NB4 (cell line): Measurements from ENCODE around the gene CGB2.

Experiments used
- DNase-seq: peaks from one replicate; pipeline ENCODE4 v3.0.0; 2010; ENCODE audit warnings: low read depth
- H3K4me3 ChIP-seq: one replicate; pipeline ENCODE4 v1.5.1; 2011; ENCODE audit warnings: mild to moderate bottlenecking, low read depth, low read length, moderate library complexity
- CTCF ChIP-seq: IDR thresholded peaks from one replicate; pipeline ENCODE4 v1.5.1; 2012; ENCODE audit warnings: low read depth, low read length
- MAX ChIP-seq: IDR thresholded peaks from 2 replicates; pipeline ENCODE4 v1.6.1; 2011; ENCODE audit warnings: low read depth, low read length
- MYC ChIP-seq: IDR thresholded peaks from 2 replicates; pipeline ENCODE4 v1.6.1; 2011; ENCODE audit warnings: low read depth, low read length
- POLR2A ChIP-seq: IDR thresholded peaks from 2 replicates; pipeline ENCODE4 v1.6.1; 2011; ENCODE audit warnings: mild to moderate bottlenecking; ENCODE audit not compliant: insufficient read length; ENCODE audit errors: extremely low read depth

The CGB2 gene

GRCh38 chr19:49061445-49061844, 29.8 kb downstream of the CGB2 start:
- H3K4me3 ChIP-seq: no peak overlapping the region
- TF ChIP-seq MAX (no peak), CTCF (no peak), POLR2A (no peak), MYC (no peak)
- no peak for DNase-seq

GRCh38 chr19:49064029-49064629, 32.4 kb downstream of the CGB2 start:
- H3K4me3 ChIP-seq: no peak overlapping the region
- no peak for TF ChIP-seq POLR2A
- TF ChIP-seq CTCF: no peak
- no peak for TF ChIP-seq MYC
- TF ChIP-seq MAX: no peak
- no peak for DNase-seq

- peak; percentile 26 for DNase-seq
Observed at GRCh38 chr19:49064768-49065611, 33.3 kb downstream of the CGB2 start, which contains the start of gene NTF4. Gene NTF4, minus strand, starts transcription at chr19:49064818. Its CDS starts 2,821 bp downstream, at chr19:49061997.

GRCh38 chr19:49065905-49066512, 34.3 kb downstream of the CGB2 start:
- no peak for TF ChIP-seq CTCF
- no peak for TF ChIP-seq MAX
- TF ChIP-seq MYC: no peak
- TF ChIP-seq POLR2A: no peak
- H3K4me3 ChIP-seq: no peak overlapping the region
- DNase-seq: no peak

More at GRCh38 chr19:49064768-49065611, 33.3 kb downstream of the CGB2 start, which contains the start of gene NTF4:
- no peak within 1 kb of the TSS for H3K4me3 ChIP-seq
- TF ChIP-seq POLR2A (no peak), CTCF (no peak), MYC (no peak), MAX (no peak)

GRCh38 chr19:49067554-49067953, 35.9 kb downstream of the CGB2 start:
- DNase-seq: no peak
- no peak overlapping the region for H3K4me3 ChIP-seq
- TF ChIP-seq CTCF (no peak), POLR2A (no peak), MYC (no peak)
